GM12873 (cell line): ENCODE data around the gene EPHA4.

ENCODE experiments used
- TF ChIP-seq, protein P1 (sequence below): IDR thresholded peaks from 2 replicates; pipeline ENCODE4 v1.5.1; 2012; ENCODE audit warnings: low read depth, mild to moderate bottlenecking, moderate library complexity, low read length, control low read depth; ENCODE audit not compliant: insufficient read depth; ENCODE audit errors: missing control alignments

Gene EPHA4

DNA sequence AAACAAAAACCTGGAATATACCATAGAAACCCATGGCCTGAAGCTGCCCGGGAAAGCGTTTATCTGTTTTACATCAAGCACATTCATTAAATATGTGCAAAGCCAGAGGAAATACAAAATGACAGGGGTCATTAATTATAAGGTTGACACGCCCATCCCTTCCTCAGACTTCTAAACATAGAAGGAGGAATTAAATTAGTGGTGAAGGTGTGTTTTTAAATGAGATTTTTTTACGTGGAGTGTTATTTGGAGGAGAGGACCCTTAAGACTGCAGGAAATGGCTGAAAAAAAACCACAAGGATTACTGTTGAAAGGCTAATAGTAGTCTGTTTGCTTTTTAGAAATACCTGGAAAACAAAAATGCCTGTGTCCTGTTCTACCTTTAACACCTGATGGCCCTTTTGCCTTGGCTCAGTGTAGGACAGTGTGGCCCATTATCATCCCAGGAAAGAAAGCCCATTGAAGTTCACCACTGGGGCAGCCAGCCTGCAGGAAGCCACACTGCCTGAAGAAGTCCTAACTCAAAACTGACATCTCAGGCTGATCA lies 123.2 kb downstream of the EPHA4 start:
- TF ChIP-seq, protein P1, sequence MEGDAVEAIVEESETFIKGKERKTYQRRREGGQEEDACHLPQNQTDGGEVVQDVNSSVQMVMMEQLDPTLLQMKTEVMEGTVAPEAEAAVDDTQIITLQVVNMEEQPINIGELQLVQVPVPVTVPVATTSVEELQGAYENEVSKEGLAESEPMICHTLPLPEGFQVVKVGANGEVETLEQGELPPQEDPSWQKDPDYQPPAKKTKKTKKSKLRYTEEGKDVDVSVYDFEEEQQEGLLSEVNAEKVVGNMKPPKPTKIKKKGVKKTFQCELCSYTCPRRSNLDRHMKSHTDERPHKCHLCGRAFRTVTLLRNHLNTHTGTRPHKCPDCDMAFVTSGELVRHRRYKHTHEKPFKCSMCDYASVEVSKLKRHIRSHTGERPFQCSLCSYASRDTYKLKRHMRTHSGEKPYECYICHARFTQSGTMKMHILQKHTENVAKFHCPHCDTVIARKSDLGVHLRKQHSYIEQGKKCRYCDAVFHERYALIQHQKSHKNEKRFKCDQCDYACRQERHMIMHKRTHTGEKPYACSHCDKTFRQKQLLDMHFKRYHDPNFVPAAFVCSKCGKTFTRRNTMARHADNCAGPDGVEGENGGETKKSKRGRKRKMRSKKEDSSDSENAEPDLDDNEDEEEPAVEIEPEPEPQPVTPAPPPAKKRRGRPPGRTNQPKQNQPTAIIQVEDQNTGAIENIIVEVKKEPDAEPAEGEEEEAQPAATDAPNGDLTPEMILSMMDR = no peak

DNA sequence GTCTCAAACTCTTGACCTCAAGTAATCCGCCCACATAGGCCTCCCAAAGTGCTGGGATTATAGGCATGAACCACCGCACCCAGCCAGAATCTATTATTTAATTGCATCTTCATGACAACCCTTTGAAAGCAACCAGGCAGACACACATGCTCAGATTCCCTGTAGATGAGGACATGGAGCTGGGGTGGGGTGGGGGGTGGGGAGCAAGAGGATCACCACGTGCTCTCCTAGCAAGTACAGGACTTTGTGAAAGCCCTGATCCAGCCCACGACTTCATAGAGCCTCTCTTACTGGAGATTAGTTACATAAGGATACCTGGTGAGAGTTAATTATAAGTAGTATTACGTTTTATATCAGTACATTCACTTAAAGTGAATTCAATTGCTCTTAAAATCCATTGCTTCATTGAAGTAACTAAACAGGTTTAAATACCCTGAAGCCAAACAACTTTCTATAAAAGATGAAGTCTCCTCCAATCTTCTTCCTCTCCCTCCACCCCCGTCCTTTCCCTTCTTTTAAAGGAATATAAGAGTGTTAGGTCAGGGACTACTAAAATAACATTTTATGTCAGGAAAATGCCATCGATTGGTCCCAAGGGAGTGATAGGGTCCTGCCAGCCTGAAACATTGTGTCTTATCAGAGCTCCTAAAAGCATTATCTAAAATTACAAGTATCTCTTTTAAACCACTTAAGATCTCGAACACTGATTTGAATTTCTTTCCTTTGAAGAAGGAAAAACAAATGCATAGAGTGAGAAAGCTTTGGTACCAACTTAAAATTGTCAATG lies 123.9 kb downstream of the EPHA4 start:
- TF ChIP-seq, protein P1 = no peak

DNA sequence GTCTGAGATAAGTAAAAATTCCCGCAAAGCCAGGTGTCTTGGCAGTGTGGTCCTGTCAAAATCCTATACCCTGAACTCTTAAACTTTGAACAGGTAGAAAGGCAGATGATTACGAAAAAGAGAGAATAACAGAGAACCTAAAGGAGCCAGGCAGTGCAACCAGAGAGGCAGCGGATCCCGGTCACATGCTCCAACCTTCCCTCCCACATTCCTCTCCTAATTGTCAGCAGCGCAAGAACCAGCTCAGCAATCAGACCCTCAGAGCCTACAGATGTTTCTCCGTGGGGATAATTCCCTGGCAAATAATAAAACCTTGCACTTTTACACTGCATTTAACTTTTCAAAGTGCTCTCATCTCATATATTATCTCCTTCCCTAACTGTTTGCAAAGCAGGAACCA lies 124.8 kb downstream of the EPHA4 start:
- TF ChIP-seq, protein P1 = no peak

DNA sequence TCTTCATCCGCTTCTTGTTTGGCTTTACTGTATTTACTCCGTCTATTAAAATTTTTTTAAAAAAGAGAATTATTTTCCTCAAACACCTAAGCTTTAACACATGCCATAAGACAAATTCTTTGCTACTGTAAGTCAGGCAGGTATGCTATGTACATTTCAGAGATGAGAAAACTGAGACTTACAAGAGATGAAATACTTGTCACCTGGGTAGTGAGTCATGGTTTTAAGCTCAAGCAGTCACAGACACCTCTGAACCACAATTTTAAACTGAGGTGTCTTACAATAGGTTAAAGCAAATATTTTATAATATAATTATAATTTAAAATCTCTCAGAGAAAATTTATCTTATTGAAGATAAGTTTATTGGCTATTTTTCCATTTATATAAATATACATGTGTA lies 126.0 kb downstream of the EPHA4 start:
- TF ChIP-seq, protein P1 = no peak

DNA sequence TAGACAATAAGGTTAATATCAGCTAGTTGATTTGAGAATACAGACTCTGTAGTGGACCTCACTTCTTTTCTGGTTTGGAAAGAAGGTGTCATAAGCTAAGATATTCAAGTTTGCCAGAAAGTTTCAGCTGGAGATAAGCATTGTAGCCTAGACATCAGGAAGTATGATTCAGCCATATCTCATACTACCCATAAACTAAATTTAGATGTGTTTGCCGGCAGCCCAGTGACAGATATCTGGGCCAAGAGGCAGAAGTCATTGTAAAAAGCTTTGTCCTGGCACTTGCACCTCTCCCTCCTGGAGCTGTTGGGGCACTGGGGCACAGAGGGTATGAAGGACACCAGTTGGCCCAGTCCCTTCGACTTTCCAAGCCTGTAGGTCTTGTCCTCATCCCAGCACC lies 128.0 kb downstream of the EPHA4 start:
- TF ChIP-seq, protein P1 = no peak

DNA sequence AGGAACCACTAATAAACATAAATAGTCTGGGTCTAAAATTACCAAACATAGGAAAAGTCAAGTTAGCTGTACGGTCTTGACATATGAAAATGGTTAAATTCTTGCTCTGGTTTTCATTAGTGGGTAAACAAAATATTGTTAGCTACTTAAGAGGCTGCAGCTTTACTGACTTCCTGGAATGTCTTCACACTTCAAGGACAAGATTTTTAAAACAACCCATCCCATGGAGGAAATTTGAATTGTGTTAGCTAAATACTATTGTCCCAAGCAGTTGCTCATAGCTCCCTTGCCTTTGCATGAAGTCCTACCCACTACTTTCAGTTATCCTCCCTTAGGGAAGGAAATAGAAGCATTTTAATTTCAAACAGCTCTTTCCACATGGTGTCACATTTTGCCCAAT lies 128.5 kb downstream of the EPHA4 start:
- TF ChIP-seq, protein P1 = no peak

DNA sequence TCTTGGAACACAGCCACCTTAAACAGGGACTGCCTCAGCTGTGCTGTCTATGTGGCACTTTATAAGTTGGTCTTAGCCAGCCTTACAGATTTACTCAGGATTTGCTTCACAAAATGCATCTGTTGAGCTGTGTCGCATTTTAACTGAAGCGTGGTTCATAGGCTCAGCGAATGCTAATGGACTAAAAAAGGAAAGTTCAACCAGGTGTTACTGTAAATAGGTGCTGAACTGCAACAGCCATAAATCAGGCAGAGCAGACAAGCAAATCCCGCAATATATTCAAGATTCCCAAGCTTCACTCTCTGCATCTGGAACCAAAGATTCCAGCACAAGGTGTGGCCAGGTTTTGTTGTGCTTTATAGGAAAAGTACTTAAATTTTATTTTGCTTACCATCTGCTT lies 130.0 kb downstream of the EPHA4 start:
- TF ChIP-seq, protein P1 = no peak
